LNCaP clone FGC (cell line): ENCODE measurements around the gene FBXL3.

Experiments
- DNase-seq: peaks from one replicate; pipeline ENCODE4 v3.0.0-alpha.2; 2011; ENCODE audit warnings: low read depth
- H3K4me3 ChIP-seq: 2 replicates; pipeline ENCODE4 v1.5.1; 2011; ENCODE audit warnings: mild to moderate bottlenecking, low read depth, low read length, control low read depth
- TF ChIP-seq, protein P1 (sequence below): IDR thresholded peaks from 2 replicates; pipeline ENCODE4 v1.5.1; 2012; ENCODE audit warnings: mild to moderate bottlenecking; ENCODE audit not compliant: control insufficient read depth, insufficient read depth; ENCODE audit errors: extremely low read depth

Gene FBXL3, protein sequence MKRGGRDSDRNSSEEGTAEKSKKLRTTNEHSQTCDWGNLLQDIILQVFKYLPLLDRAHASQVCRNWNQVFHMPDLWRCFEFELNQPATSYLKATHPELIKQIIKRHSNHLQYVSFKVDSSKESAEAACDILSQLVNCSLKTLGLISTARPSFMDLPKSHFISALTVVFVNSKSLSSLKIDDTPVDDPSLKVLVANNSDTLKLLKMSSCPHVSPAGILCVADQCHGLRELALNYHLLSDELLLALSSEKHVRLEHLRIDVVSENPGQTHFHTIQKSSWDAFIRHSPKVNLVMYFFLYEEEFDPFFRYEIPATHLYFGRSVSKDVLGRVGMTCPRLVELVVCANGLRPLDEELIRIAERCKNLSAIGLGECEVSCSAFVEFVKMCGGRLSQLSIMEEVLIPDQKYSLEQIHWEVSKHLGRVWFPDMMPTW

DNA sequence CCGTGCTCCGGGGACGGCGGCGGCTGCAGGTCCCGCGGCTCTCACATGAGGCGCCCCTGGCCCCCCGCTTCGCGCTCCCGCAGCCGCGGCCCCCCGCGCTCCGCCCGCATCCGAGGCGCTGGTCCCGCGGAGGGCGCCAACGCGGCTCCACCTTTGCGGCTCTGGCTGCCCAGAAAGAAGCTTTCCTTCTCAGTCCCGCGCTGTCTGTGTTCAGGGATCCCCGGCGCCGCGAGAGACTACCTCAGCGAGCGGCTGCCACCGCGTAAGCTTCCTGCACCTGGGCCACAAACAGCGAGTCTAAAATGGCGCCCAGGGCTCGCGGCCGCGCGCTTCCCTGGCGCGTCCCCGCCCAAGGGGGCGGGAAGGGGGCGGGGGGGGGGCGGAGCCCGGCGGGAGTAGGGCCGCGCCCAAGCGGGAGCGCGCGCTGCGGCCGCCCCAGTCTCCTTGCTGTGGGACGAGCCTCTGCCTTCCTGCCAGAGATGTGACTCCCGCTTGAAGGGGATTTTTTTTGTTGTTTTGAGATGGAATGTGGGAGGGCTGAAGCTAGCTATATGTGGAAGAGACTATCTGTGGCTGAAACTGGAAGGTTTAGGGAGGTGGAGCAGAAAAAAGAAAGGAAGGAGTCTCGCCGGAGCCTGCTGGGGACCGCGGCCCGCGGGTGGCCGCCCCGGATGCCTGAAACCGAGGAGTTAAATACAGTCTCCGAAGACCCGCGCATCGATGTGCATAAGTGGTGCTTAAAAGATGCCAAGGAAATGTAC lies at the start of gene FBXL3:
Gene FBXL3 (minus strand): TSS at position 299 of the 761 bp plus-strand sequence. CDS start 5,299 bp downstream, outside the sequence.
- H3K4me3 ChIP-seq, result peak within 1 kb of the TSS; percentile 76
- TF ChIP-seq, protein P1, sequence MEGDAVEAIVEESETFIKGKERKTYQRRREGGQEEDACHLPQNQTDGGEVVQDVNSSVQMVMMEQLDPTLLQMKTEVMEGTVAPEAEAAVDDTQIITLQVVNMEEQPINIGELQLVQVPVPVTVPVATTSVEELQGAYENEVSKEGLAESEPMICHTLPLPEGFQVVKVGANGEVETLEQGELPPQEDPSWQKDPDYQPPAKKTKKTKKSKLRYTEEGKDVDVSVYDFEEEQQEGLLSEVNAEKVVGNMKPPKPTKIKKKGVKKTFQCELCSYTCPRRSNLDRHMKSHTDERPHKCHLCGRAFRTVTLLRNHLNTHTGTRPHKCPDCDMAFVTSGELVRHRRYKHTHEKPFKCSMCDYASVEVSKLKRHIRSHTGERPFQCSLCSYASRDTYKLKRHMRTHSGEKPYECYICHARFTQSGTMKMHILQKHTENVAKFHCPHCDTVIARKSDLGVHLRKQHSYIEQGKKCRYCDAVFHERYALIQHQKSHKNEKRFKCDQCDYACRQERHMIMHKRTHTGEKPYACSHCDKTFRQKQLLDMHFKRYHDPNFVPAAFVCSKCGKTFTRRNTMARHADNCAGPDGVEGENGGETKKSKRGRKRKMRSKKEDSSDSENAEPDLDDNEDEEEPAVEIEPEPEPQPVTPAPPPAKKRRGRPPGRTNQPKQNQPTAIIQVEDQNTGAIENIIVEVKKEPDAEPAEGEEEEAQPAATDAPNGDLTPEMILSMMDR, result no peak
- no peak for DNase-seq

DNA sequence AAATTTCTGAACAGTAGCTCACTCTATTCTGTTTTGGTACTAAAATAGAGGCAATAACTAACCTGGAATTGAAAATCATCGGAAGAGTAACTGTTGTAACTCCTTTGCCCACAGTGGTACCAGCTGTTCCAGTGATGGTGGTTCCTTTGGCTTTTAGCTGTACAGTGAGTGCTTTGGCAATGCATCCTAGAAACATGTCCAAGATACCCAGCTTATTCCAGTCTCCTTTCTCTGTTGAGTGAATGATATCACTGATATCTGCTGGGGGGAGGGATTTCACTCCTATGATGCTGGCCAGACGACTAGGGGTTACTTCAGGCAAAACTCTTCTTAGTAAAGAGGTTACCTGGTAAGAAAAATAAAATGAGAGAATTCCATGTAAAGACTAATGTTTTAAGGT lies 40.6 kb upstream of the FBXL3 start:
- no peak overlapping the region for H3K4me3 ChIP-seq
- TF ChIP-seq, protein P1, result no peak
- no peak for DNase-seq

DNA sequence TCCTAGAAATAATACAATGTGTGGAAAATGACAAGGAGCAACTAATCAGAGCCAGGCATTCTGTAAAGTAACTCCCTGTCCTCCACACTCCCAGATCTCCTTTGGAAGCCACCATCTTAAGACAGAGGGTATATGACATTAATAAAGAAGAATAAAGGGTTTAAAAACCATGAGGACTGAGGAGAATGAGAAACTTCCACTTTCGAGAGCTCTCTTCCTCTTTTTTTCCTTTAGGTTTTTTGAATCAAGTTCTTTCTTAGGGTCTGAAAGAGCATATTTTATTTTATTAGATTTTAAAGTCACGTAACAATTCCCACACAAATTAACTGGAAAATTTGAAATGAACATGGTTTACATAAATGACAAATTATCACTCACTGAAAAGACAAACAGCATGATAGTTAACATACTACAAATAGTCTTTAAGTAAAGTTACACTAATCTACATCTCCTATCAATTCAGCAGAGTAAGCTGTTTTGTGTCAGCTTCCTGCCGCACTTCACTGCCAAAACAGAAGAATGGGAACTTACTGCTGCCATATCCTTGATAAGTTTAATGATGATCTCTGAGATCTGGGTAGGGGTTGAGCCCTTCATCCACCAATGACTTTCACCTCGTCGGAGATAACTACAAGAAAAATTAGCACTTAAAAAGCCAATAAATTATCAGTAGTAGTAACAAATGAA lies 38.6 kb upstream of the FBXL3 start:
- no peak overlapping the region for H3K4me3 ChIP-seq
- TF ChIP-seq, protein P1, result no peak
- DNase-seq, result no peak

DNA sequence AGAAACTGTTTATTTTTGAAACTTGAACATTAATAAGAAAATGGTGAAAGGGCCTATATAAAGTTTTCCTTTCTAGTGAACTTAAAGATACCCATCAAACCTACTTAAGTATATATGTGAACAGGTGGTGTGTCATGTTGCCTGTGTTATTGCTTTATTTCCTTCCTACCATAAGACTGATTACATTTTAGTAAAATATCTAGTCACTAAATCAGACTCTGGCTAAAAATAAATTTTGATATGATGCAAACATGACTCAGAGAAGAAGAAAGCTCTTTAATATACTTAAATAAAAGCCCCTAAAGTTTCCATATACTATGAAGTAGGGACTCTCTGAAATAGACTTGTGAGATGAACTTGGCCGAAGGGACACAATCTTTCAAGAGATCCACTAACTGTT lies 35.1 kb upstream of the FBXL3 start:
- H3K4me3 ChIP-seq, result no peak overlapping the region
- DNase-seq, result no peak
- TF ChIP-seq, protein P1, result no peak

DNA sequence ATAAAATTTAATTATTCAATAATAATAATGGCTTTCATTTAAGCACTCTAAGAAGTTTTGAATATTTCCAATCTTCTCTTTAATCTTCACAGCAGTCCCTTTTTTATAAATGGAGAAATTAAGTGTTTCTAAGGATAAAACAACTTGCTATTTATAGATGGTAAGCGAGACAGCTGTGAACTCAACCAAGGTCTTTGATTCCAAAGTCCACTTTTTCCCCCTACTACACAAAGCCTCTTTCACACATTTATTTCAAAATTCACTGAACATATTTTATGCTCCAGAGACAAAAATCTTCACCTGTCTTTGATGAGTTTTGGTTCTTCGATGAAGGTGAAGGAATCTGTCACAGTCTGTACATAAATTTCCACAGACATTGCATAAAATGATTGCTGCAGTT lies 34.4 kb upstream of the FBXL3 start:
- no peak overlapping the region for H3K4me3 ChIP-seq
- TF ChIP-seq, protein P1, result no peak
- no peak for DNase-seq

DNA sequence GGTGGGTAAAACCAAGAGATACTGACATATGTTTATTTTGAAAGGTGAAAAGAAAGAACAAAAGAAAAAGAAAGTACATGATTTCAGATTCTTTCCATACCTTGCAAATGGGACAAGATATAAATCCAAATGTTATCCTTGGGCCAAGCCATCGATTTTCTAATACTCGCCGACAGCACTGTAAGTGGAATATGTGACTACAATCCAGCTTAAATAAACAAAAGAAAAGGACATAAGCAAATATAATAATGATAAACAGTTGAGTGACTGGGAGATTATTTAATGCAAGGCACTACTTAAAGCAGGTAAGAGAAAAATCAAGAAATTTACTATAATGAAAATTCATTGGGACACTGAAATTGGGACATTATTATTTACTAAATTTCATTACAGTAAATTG lies 29.9 kb upstream of the FBXL3 start:
- DNase-seq, result no peak
- H3K4me3 ChIP-seq, result no peak overlapping the region
- TF ChIP-seq, protein P1, result no peak
